HK-2 (cell line): Measurements from ENCODE around the gene LOXL3.

Experiments
- DNase-seq: peaks from one replicate; pipeline ENCODE4 v3.0.0-alpha.2; 2018; ENCODE audit not compliant: unreplicated experiment

LOXL3 gene

GRCh38 chr2:74550231-74550630, 3.5 kb downstream of the LOXL3 start:
- no peak for DNase-seq

GRCh38 chr2:74548900-74549826, 4.6 kb downstream of the LOXL3 start:
- DNase-seq, result peak; percentile 71

GRCh38 chr2:74548285-74548899, 5.3 kb downstream of the LOXL3 start:
- DNase-seq, result no peak

GRCh38 chr2:74546004-74546403, 7.7 kb downstream of the LOXL3 start:
- no peak for DNase-seq

GRCh38 chr2:74544634-74545033, 9.1 kb downstream of the LOXL3 start:
- no peak for DNase-seq

GRCh38 chr2:74542978-74543377, 10.8 kb downstream of the LOXL3 start:
- no peak for DNase-seq

GRCh38 chr2:74540291-74540690, 13.5 kb downstream of the LOXL3 start:
- DNase-seq, result no peak

- DNase-seq, result no peak
Observed at GRCh38 chr2:74538881-74539339, 14.8 kb downstream of the LOXL3 start.

- no peak for DNase-seq
Observed at GRCh38 chr2:74537140-74537539, 16.6 kb downstream of the LOXL3 start.

GRCh38 chr2:74536166-74536950, 17.4 kb downstream of the LOXL3 start:
- no peak for DNase-seq

- no peak for DNase-seq
Observed at GRCh38 chr2:74535440-74535965, 18.2 kb downstream of the LOXL3 start.

- DNase-seq, result no peak
Observed at GRCh38 chr2:74534411-74534810, 19.3 kb downstream of the LOXL3 start.

GRCh38 chr2:74533464-74533863, 20.3 kb downstream of the LOXL3 start:
- no peak for DNase-seq

- no peak for DNase-seq
Observed at GRCh38 chr2:74532222-74532621, 21.5 kb downstream of the LOXL3 start.

GRCh38 chr2:74531666-74532065, 22.1 kb downstream of the LOXL3 start:
- no peak for DNase-seq

- DNase-seq, result peak; percentile 36
Observed at GRCh38 chr2:74530239-74531187, 23.2 kb downstream of the LOXL3 start.

- DNase-seq, result peak; percentile 99
Observed at GRCh38 chr2:74529357-74530238, 24.1 kb downstream of the LOXL3 start, which contains the start of the genes AUP1 and HTRA2. Gene AUP1 (minus strand): TSS chr2:74529706. CDS start chr2:74529629, 77 bp downstream. Gene HTRA2 (plus strand): TSS chr2:74529933. CDS start chr2:74530007, 74 bp downstream.

- DNase-seq, result no peak
Observed at GRCh38 chr2:74528600-74529356, 25.0 kb downstream of the LOXL3 start.

GRCh38 chr2:74527741-74528140, 26.0 kb downstream of the LOXL3 start:
- DNase-seq, result no peak
